NAMALWA (cell line): ENCODE measurements around the gene TTLL10.

Experiments used
- DNase-seq: peaks from one replicate; pipeline ENCODE4 v3.0.0-alpha.2; 2015; ENCODE audit warnings: low spot score

TTLL10 gene, protein sequence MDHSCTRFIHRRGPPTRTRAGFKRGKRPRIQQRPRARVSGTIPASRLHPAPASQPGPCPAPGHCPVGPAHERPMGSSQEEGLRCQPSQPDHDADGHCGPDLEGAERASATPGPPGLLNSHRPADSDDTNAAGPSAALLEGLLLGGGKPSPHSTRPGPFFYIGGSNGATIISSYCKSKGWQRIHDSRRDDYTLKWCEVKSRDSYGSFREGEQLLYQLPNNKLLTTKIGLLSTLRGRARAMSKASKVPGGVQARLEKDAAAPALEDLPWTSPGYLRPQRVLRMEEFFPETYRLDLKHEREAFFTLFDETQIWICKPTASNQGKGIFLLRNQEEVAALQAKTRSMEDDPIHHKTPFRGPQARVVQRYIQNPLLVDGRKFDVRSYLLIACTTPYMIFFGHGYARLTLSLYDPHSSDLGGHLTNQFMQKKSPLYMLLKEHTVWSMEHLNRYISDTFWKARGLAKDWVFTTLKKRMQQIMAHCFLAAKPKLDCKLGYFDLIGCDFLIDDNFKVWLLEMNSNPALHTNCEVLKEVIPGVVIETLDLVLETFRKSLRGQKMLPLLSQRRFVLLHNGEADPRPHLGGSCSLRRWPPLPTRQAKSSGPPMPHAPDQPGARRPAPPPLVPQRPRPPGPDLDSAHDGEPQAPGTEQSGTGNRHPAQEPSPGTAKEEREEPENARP

DNA sequence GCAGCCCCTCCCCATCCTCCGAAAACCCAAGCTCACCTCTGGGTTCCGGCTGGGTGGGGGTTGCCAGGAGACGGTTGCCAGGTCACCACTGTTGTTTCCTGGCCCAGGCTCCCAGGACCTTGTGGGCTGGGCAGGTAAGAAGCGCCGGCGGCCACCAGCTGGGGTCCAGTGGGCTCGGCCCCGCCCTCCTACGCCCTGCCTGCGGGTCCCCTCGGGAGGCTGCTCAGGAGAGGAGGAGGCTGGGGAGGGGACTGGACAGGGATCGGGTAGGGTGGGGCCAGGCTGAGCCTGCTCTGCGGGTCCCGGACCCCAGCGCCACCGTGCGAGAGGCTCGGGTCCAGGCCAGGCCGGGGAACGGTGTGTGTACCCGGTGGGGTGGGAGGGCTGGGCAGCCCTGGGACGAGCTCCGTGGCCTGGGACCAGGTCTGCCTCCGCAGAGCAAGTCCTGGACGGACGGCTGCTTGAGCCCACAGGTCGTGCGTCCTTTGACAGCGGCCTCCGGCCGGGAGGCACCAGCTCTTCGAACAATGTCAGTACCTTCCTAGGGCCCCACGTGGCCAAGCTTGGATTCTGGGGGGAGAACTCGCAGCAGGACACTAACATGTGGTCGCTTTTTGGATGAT lies at the start of gene TTLL10:
Gene TTLL10, plus strand, starts transcription at position 88 of the 623 bp plus-strand sequence. CDS start 5,336 bp downstream, outside the sequence.
- DNase-seq, result no peak

DNA sequence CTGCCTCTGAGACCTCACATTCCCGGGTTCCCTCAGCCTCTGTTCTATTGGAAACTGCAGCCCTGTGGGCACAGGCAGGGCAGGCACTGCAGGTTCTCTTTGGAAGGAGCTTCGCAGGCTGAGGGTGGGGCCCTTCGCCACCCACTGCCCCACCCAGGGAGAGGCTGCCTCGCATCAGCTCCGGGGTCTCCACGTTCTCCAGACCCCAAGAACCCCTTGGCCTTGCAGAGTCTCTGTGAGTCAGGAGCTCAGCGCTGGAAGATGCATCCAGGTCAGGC lies 49.2 kb upstream of the TTLL10 start:
- DNase-seq, result no peak

DNA sequence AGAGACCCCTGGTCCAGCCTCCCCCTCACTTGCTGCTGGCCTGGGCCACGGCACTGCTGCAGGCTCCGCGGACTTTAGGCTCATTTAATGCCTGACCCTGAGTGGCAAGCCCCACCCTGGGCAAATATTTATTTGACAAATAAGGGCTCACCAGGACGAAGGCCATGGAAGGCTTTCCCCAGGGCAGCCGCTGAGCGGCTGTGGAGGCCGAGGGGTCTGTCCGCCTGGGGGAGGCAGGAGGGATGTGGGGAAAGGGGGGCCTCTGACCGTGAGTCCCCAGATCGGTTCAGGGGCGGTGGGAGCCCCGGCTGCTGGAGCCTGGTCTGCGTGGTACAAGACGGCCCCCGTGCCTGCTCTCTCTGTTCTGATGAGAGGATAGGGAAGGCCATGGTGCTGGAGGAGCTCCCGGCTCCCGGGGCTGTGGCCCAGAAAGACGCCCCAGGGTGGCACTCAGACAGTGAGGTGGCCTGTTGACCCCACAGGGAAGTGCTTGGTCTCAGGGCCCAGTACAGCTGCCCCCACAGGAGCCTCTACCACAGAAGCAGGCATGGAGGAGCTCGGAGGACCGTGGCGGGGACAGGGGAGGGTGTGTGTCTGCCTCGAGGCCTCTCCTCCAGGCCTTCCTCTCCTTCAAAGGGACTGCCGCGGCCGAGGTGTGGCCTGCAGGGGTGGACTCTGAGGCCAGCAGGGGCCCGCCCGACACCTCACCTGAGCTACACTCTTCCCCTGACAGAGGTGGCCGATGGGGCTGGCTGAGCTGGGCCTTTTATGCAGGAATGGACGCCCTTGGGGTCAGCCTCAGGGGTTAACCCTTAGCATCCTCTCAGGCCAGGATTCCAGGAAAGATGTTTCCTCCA lies 48.7 kb upstream of the TTLL10 start:
- DNase-seq, result peak; percentile 15

DNA sequence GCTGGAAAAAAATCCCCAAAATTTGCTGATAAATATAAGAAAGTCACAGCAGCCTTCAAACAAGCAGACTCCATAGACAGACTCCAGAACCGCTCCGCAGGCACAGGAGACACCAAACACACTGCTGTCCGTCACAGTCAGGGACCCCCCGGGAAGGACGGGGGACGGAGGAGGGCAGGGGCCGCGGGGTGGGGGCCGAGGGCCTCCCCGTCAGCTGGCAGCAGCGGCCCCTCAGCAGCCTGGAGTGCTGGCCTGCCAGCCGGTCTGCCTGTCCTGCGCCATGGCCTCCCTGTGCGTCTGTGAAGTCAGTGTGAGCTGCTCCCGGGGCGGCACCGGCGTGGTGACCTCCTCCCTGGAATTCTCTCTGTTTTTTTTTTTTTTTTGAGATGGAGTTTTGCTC lies 47.7 kb upstream of the TTLL10 start:
- no peak for DNase-seq

DNA sequence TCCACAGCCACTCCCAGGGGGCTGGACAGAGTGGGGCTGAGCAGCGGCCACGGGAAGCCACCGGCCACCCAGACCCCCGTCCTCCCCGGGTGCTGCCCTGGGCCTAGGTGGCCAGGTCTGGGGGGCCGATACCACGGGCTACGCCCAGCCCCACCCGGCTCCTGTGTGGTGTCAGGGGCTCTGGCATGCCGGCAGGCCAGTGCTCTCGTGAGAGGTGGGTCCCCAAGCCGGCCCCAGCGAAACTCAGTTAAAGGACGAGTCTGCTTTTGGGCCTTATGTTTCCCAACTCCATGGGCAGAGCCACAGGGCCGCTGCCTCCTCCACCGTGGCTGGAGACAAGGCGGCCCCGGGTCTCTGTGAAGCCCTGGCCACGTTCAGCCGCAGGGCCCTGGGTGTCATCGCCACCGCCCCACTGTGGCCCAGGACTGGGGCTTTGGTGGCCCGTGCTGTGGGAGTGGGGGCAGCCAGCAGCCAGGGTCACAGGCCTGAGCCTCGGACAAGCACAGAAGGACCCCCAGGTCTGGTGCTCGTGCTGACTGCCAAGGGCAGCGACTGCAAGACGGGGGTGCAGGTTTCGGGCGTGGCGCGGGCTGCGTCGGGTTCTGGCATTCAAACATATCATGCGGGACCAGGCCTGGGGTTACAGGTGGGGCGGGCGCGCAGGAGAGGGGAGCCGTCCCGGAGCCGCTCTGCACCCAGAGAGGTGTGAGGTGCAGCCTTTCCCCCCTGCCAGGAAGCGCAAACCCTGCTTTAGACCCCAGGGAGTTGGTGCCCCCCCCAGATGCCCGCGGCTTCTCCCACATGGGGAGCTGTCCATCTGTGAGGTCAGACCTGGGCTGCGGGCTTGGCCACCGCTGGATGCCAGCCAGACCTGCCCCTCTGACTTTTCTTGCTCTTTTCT lies 45.9 kb upstream of the TTLL10 start:
- no peak for DNase-seq

DNA sequence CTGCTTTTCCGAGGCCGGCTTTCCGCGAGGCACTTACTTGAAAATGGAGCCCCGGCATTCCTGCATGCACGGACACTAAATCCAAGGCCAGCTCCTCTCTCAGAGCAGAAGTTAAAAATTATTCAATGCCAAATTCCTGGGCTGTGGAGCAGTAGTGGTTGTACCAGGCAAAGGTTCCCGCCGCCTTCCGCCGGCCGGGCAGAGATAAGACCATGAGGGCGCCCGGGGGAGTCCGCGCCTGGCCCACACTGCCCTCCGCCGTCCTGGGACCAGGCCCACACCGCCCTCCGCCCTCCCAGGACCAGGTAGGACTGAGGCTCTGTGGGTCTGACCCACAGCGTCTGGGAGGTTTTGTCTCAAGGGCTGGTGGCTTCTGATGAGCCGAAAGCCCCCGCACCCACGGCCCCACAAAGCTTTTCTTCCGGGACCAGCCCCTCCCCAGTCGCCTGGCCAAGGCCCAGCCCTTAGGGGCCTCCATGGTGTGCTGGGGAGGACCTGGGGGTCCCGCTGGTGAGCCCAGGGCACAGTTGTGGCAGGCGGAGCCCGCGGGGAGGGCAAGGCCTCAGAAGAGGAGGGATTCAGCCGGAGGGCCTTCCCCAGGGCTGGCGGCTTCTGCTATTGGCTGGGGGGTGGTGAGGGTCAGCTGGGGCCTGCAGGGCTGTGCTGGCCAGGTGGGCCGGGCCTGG lies 45.1 kb upstream of the TTLL10 start:
- no peak for DNase-seq

DNA sequence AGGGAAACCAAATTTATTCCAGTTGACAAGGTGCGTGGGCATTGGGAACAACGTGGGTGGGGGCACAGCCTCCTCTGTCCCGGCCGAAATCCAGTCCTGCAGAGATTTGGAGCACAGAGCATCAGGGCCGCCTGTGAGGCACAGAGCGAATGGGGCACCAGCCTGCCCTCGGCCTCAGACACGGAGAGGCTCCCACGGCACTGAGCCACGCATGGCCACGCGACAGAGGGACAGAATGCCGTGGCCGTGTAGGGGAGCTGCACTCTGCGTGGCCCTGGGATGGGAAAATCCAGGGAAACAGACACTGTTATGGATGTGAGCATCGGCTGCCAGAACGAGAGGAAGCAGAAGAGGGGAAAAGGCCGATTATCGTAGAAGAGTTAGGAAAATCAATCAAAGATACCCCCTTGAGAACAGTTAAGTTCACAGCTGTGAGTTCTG lies 44.3 kb upstream of the TTLL10 start:
- no peak for DNase-seq

DNA sequence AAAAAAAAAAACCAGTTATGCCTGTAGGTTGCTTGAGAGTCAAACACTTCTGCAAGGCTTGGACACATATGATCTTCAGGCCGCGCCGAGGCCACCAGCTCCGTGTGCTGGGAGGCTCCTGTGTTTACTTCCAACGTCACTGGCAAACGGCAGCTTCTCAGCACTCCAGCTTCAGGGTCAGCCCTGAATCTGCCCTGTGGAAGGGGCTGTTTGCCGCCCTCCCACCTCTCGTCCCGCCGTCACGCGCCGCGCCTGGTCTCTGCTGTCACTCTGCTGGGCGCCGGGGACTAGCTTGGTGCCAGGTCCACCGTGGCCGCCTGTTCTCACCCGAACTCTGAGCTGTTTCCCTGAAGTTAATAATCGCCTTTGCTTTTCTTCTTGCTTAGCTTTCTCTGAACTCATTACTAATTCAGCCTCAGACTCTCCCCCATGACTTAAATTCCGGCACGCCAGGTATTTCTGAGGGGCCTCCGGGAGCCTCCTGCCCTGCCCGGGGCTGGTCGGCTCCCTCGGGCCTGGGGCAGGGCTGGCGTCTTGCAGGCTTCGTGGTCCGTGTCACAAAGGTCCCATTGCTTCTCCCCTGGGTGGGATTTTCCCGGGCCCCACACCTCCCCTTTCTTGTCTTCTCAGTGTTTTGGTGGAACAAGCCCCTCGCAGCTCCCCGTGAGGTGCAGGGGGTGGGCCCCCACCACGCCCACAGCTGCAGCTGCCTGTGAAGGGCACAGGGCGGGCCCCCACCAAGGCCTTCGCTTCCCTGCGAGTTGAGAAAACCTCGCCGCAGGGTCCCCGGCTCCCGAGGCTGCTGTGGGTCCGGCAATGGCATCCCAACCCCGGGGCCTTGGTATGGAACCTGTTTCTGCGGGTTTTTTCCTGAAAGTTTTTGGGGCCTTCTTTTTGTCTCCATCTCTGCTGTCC lies 43.2 kb upstream of the TTLL10 start:
- no peak for DNase-seq

DNA sequence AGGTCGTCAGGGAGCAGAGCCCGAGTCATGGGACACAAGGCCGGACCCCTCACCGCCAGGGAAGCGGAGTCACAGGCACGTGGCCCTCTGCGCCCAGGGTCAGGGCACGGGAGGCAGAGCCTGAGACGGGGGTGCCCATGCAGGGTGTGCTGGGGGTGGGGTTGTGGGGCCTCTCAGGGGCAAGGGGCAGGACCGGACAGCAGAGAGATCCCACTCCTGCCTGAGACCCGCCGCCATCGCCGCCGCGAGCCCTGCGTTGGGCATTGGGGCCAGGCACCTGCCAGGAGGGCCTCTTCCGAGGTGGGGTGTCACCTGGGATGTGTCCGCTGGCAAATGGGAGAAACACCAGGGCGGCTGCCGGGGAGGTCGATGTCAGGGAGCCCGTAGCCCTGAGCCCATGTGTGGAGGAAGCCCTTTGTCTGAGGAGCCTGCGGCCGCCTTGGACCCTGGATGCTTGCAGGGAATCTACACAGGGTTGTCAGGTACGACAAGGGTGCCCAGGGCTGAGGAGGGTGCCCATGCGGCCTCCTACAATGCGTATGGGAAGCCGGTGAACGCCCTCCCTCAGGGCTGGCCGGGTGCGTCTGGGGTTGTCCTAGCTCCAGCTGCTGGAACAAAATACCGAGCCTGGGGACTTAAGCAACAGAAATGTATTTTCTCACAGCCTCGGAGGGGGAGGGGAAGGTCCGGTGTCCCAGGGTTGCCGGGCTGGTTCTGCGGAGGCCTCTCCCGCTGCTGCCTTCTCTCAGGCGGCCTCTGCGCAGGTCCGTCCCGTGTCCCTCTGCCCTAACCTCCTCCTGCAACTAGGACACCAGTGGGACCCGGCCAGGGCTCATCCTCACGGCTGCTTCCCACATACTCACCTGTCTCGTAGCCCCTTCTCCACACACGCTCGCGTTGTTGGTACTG lies 41.4 kb upstream of the TTLL10 start:
- no peak for DNase-seq

DNA sequence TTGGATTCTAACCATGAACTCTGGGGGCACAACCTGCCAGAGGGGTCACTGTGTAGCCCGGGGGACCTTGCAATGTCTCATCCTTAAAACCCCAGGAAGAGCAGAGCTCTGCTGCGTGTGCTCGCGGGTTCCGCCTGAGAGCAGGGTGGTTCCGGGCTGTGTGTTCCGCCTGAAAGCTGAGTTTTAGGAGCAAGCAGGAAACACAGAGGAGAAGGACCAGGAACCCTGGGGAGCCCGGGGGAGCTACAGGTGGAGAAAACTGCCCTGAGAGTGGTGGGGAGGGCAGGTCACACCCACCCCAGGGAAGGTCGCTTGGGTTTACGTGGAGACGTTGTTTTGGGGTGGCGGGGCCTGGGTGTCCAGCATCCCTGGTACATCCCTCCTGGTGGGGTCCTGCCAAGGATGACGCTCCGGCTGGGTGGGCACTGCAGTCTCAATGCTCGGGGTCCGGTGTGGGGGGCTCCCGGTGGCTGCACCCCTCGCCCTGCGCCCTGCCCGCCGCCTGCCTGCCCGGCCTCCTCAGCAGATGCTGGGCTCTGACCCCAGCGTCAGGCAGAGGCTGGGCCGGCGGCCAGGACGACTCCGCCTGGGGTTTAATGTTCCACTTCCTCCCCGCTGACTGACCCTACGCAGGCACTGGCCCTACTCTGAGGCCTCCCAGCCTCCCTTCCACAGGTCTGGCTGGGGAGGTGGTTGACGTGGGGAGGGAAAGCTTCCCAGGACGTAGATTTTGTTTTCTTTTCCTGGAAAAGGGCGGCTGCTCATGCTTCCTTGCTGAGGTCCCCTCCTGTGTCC lies 40.5 kb upstream of the TTLL10 start:
- no peak for DNase-seq

DNA sequence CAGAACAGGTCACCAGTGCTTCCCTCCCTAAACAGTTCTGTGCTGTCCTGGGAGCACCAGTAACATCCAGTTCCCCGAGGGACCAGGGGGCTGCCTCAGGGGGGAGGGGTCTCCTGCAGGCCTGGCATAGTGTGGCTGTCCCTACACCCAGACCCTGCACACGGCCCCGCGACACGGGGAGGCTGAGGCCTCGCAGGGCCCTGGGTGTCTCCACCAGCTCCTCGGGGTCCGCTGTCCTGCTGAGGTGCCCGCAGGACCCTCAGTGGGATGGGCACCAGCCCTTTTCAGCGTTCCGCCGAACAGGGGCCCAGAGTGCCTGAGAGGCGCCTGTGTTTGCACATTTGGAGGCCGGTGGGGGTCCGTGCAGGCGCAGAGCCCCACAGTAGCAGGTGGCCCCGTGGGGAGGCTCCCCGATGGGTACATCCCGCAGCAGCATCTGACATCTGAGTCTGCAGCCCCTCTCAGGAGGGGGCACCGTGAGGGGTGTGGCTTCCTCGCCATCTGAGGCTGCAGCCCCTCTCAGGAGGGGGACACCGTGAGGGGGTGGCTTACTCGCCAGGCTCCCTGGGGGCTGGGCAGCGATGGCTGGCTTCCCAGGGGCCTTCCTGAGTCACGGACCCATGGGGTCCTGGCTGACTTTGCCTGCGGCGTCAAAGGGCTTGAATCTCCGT lies 39.2 kb upstream of the TTLL10 start:
- no peak for DNase-seq

DNA sequence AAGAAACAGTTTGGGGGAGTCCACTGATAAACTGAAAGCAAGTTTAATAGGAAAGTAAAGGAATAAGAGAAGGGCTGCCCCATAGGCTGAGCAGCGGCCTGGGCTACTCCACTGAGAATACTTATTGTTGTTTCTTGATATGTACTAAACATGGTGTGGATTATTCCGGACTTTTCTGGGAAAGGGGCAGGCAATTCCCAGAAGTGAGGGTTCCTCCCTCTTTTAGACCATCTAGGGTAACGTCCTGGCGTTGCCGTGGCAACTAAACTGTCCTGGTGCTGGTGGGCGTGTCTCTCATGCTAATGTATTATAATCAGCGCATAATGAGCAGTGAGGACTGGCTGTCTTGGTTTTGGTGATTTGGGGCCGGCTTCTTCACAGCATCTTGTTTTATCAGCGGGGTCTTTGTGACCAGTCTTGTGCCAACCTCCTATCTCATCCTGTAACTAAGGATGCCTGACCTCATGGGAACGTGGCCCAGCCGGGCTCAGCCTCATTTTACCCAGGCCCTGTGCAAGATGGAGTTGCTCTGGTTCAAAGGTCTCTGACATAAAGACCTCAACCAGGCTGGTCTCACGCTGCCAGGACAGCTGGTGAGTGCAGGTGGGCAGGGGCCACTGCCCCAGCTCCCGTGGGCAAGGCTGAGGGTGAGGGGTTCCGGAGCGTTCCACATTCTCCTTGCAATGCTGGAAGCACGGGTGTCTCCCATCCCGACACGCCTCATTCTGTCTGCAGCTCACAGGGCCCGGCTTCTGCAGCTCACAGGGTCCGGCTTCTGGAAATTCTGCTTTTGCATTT lies 38.1 kb upstream of the TTLL10 start:
- DNase-seq, result peak; percentile 70

DNA sequence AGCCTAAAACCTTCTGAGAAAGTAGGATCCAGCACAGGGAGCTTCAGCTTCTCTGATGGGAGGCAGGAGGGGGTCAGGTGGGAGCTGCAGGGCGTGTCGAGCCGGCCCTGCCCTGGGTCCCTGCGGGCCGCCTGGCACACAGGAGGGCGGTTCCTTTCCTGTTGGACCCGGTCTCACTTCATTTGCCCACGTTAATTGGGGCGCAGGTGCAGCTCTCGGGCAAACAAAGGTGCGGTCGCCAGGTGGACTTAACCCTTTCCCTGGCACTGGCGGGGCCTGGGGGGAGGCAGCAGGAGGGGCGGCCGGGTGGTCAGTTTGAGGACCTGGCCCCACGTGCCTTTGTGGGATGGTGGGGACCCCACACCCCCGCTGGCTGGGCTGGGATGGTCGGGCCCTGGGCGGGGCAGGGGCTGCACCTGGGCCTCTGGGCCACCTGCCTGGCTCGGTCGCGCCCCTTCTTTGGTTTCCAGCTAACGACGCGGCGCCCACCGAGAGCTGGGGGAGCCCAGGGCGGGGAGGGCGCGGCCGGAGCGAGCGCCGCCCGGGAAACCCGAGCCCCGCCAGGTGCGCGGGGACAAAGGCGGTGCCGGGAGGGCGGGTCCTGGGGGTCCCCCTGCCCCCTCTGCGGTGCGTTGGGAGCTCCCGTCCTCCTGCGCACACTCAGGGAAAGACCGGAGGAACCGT lies 37.0 kb upstream of the TTLL10 start:
- DNase-seq, result peak; percentile 71

DNA sequence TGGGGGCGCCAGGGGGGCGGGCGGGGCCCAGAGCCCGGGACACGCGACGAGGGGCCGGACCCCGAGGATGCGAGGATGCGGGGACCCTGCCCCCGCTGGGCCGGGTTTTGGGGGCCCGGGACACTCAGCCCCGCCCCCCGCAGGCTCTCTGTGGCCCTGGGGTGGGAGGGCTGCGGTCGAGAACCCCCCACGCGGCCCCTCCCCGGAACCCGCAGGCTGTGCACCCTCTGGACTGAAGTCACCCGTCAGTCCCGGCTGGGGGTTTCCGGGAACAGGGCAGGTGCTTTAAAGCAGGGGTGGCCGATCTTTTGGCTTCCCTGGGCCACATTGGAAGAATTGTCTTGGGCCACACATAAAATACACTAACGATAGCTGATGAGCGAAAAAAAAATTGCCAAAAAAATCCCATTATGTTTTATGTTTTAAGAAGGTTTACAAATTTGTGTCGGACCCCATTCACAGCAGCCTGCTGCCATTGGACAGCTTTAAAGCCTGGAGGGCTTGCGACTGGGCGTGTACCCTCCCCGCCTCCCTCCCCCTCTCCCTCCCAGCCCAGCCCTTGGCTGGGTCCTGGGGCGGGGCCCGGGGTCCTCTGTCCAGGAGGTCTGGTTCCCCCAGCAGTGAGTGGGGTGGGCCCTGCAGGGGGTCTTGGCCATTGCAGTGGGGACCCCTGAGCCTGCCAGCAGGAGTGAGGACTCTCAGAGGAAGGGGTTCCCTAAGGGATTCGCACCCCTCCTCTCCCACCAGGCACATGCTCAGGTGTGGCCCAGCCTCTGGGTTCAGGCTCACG lies 36.2 kb upstream of the TTLL10 start:
- peak; percentile 81 for DNase-seq

DNA sequence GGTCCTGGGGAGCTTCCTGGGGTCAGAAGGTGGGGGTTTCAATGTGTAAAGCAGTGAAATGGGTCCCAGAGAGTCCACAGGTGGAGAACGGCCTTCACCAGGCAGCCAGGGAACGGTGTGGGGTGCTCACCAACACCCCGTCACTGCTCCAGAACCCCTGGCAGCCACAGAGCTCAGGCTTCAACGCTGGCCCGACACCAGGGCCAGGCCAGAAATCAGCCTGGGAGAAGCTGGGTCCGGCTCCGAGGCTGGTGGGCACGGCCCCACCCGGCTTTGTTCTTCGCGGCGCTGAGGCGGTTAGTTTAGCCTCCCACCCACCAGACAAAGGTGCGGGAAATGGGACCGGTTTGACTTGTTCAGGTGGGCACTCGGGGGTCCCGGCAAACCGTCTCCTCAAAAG lies 33.0 kb upstream of the TTLL10 start:
- no peak for DNase-seq
